Calu3 (cell line): ENCODE data around the gene WRNIP1. TPM values are rescaled to one million over a fixed set of nuclear protein-coding genes. Genes with fewer than 3 reads are reported as not detected.

Experiments used
- BruUV-seq: library from RNA; stranded (reverse); fragments of 400-500 nt; replicated peaks from 2 replicates; lab custom pipeline; 2021; lab: Mats Ljungman, UMichigan
- CTCF ChIA-PET: fragments of 300-600 bp; sonication (Branson Sonifier 250); formaldehyde crosslinking; loops from one replicate; lab custom pipeline; 2022; ENCODE audit warnings: antibody characterized with exemption; lab: Charles Lee
- DNase-seq: peaks from one replicate; pipeline ENCODE4 v3.0.0; 2022
- H3K27ac Mint-ChIP-seq: one replicate; pipeline ENCODE4 v1.8.0; 2022; ENCODE audit warnings: mixed read lengths; ENCODE audit not compliant: unreplicated experiment
- H3K27me3 Mint-ChIP-seq: one replicate; pipeline ENCODE4 v1.8.0; 2022; ENCODE audit warnings: mixed read lengths; ENCODE audit not compliant: unreplicated experiment
- H3K36me3 Mint-ChIP-seq: one replicate; pipeline ENCODE4 v1.8.0; 2022; ENCODE audit warnings: mild to moderate bottlenecking, moderate library complexity, mixed read lengths; ENCODE audit not compliant: insufficient read depth, unreplicated experiment
- H3K4me1 Mint-ChIP-seq: one replicate; pipeline ENCODE4 v1.8.0; 2022; ENCODE audit warnings: mild to moderate bottlenecking, low read depth, mixed read lengths; ENCODE audit not compliant: unreplicated experiment
- H3K4me3 Mint-ChIP-seq: one replicate; pipeline ENCODE4 v1.8.0; 2022; ENCODE audit warnings: mild to moderate bottlenecking, low read depth, moderate library complexity, mixed read lengths; ENCODE audit not compliant: unreplicated experiment
- H3K9me3 Mint-ChIP-seq: one replicate; pipeline ENCODE4 v1.8.0; 2022; ENCODE audit warnings: low read depth, mixed read lengths; ENCODE audit not compliant: unreplicated experiment
- intact Hi-C: fragments of 100-400 bp; cut with micrococcal nuclease; formaldehyde crosslinking; loops from one replicate; pipeline ENCODE4 v1.10.0; 2022; ENCODE audit not compliant: unreplicated experiment
- total RNA-seq: library from RNA; stranded (reverse); gene quantifications from 2 replicates; pipeline ENCODE4 v1.2.3, GENCODE V29; 2022
- TF ChIP-seq, protein P1 (sequence below): fragments of 200-600 bp; IDR thresholded peaks from one replicate; pipeline ENCODE4 v1.8.0; 2022; ENCODE audit warnings: antibody characterized with exemption; ENCODE audit not compliant: unreplicated experiment

Gene WRNIP1
- total RNA-seq, 1 experiment from 2014 or later: 41.4 TPM

DNA sequence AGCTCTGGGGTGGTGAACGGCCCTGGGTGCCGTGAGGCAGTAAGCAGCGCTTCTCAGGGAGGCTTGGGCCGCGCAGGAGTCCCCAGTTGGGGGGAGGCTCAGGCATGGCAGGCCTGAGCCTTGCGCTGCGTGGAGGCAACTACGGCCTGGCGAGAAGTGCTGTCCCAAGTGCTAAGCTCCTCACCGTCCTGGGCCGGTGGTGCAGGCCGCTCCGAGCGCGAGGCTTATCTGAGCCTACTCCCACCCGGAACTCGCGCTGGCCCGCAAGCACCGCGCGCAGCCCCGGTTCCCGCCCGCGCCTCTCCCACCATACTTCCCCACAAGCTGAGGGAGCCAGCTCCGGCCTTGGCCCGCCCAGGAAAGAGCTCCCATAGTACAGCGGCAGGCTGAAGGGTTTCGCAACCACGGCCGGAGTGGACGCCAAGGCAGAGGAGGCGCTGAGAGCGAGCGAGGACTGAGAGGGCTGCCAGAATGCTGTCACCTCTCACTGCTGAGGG, 1.8 kb upstream of the WRNIP1 start:
- BruUV-seq: no TSS peak
- no peaks in the 10 kb centered on the region for H3K27me3 Mint-ChIP-seq
- peaks cover 49% of the 10 kb centered on the region for H3K36me3 Mint-ChIP-seq
- TF ChIP-seq, protein P1, sequence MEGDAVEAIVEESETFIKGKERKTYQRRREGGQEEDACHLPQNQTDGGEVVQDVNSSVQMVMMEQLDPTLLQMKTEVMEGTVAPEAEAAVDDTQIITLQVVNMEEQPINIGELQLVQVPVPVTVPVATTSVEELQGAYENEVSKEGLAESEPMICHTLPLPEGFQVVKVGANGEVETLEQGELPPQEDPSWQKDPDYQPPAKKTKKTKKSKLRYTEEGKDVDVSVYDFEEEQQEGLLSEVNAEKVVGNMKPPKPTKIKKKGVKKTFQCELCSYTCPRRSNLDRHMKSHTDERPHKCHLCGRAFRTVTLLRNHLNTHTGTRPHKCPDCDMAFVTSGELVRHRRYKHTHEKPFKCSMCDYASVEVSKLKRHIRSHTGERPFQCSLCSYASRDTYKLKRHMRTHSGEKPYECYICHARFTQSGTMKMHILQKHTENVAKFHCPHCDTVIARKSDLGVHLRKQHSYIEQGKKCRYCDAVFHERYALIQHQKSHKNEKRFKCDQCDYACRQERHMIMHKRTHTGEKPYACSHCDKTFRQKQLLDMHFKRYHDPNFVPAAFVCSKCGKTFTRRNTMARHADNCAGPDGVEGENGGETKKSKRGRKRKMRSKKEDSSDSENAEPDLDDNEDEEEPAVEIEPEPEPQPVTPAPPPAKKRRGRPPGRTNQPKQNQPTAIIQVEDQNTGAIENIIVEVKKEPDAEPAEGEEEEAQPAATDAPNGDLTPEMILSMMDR: no peak
- no peaks in the 10 kb centered on the region for H3K9me3 Mint-ChIP-seq
- CTCF ChIA-PET: interaction anchor here (1.0 to 1.3 kb wide), 4 partner anchors 11 to 189 kb away, joined by 3 to 6 read pairs (median 4); partner anchors contain the start of gene MYLK4
- DNase-seq: peak; percentile 36
- intact Hi-C loops: no loop called here
- H3K27ac Mint-ChIP-seq: no peak overlapping the region
- H3K4me3 Mint-ChIP-seq: peak overlapping the region; percentile 74
- H3K4me1 Mint-ChIP-seq: peaks cover 4% of the 10 kb centered on the region

DNA sequence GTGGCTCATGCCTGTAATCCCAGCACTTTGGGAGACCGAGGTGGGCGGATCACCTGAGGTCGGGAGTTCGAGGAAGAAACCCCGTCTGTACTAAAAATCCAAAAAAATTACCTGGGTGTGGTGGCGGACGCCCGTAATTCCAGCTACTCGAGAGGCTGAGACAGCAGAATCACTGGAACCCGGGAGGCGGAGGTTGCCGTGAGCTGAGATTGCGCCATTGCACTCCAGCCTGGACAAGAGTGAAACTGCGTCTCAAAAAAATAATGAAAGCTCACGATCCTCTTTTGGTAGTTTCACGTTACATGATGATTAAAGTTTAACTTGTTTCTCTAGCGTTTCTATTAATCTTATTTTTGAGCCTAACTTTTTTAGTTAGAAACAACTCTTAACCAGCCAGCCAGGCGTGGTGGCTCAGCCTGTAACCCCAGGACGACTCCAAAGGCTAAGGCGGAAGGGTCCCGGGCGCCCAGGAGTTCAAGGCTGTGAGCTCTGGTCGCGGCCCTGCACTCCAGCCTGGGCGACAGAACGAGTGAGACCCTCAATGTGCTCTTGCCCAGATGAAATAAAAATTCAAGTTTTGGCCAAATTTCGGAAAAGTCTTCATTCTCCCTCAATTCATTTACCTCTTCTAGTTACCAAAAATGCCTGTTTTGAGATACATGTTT, 1.2 kb upstream of the WRNIP1 start:
- intact Hi-C loops: no loop called here
- no TSS peak for BruUV-seq
- peaks cover 54% of the 10 kb centered on the region for H3K36me3 Mint-ChIP-seq
- H3K4me3 Mint-ChIP-seq: peak overlapping the region; percentile 74
- DNase-seq: peak; percentile 13
- peak overlapping the region; percentile 74 for H3K27ac Mint-ChIP-seq
- no peaks in the 10 kb centered on the region for H3K9me3 Mint-ChIP-seq
- TF ChIP-seq, protein P1: no peak
- CTCF ChIA-PET: interaction anchor here (1.0 to 1.3 kb wide), 4 partner anchors 11 to 188 kb away, joined by 3 to 6 read pairs (median 4); partner anchors contain the start of gene MYLK4
- no peaks in the 10 kb centered on the region for H3K27me3 Mint-ChIP-seq
- peaks cover 9% of the 10 kb centered on the region for H3K4me1 Mint-ChIP-seq

DNA sequence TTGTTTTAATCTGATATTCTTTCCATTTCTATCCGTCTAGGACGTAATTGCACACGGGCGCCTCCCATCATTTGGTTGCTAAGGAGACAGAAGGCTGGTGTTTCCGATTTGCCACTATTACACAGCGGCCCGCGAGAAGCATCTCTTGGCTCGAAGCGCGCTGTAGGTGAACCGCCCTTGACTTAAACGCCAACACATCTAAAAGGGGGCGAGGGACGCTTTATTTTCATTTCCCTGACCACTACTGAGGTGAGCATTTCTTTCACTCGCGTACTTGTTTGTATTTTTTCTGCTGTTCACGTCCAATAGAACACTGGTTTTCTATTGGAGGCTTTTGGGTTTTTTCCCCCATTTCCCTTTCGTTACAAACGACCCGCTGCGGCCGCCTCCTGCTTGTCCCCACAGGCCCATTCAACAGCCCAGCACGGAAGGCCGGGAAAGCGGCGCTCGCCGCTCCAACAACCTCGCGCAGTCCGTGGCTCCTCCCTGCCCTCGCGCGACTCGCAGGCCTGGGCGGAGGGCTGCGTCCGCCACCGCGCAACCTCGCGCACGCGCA, 505 bp upstream of the WRNIP1 start:
- TF ChIP-seq, protein P1: no peak

DNA sequence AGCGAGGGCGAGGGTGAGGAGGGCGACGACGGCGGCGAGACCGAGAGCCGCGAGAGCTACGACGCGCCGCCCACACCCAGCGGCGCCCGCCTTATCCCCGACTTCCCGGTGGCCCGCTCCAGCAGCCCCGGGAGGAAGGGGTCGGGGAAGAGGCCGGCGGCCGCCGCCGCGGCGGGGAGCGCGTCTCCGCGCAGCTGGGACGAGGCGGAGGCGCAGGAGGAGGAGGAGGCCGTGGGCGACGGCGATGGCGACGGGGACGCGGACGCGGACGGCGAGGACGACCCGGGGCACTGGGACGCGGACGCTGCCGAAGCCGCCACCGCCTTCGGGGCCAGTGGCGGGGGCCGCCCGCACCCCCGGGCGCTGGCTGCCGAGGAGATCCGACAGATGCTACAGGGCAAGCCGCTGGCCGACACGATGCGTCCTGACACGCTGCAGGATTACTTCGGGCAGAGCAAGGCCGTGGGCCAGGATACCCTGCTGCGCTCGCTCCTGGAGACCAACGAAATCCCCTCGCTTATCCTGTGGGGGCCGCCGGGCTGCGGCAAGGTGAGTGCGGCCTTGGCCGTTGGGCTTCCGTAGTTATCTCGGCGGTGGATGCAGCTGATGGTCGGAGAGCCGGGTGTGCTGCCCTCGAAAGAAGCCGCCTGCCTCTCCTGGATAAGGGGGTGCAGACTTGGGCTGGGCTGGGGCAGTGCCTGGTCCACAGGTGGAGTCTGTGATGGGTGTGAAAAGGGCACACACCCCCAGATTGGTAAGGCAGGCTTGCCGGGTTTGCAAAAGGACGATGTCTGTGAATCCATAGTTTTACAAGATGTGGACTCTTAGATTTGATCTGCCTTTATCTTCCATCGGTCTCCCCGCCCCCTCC, 938 bp downstream of the WRNIP1 start:
- Mint-ChIP-seq H3K36me3 (peaks cover 48% of the 10 kb centered on the region), H3K27ac (peak overlapping the region; percentile 32), H3K9me3 (no peaks in the 10 kb centered on the region), H3K4me3 (peak overlapping the region; percentile 74), H3K4me1 (peaks cover 9% of the 10 kb centered on the region), H3K27me3 (no peaks in the 10 kb centered on the region)
- CTCF ChIA-PET: interaction anchor here (0.6 to 0.7 kb wide), 2 partner anchors 173 to 1336 kb away, joined by 3 to 12 read pairs; no protein-coding TSS in a partner anchor
- DNase-seq: peak; percentile 50
- intact Hi-C loops: no loop called here
- TF ChIP-seq, protein P1: no peak
- no TSS peak for BruUV-seq

More for the DNA sequence above, 505 bp upstream of the WRNIP1 start:
- BruUV-seq: TSS peak; percentile 51
- CTCF ChIA-PET: interaction anchor here (0.6 to 1.1 kb wide), 2 partner anchors 26 to 75 kb away, joined by 3 read pairs; no protein-coding TSS in a partner anchor
- Mint-ChIP-seq H3K36me3 (peaks cover 54% of the 10 kb centered on the region), H3K27me3 (no peaks in the 10 kb centered on the region), H3K4me1 (peaks cover 9% of the 10 kb centered on the region), H3K27ac (peak overlapping the region; percentile 74), H3K4me3 (peak overlapping the region; percentile 74), H3K9me3 (no peaks in the 10 kb centered on the region)
- peak; percentile 36 for DNase-seq
- intact Hi-C loops: no loop called here
